Transverse colon (tissue), 4 donors: ENCODE results near the gene IKZF3.

Experiments used
- CTCF ChIP-seq, 5 experiments: fragments of 200-600 bp in 3 of 5; fragments of 450-650 bp in 2 of 5; sonication (generic) in 3 of 5; IDR thresholded peaks; 1 replicate in 2 of 5; 2 replicates in 3 of 5; pipeline ENCODE4 v1.5.1; 2016 to 2017; ENCODE audit warnings: antibody characterized with exemption in 5 of 5, inconsistent platforms in 3 of 5, mild to moderate bottlenecking in 2 of 5, moderate library complexity in 1 of 5
- POLR2A ChIP-seq: fragments of 450-650 bp; IDR thresholded peaks from one replicate; pipeline ENCODE4 v1.6.1; 2016; ENCODE audit warnings: antibody characterized with exemption, mild to moderate bottlenecking, moderate library complexity
- POLR2AphosphoS5 ChIP-seq, 3 donors: sonication (generic); formaldehyde crosslinking; IDR thresholded peaks; one replicate each; pipeline ENCODE4 v1.6.1; 2016; ENCODE audit warnings: antibody characterized with exemption in 3 of 3

GRCh38 chr17:39903158-39903884, 39.2 kb upstream of the IKZF3 start:
- TF ChIP-seq POLR2A (no peak), POLR2AphosphoS5 (IDR thresholded peaks at IDR 0.05) (no peak), CTCF (IDR thresholded peaks at IDR 0.05) (no peak)
